HG03469 (cell line): ENCODE measurements around the gene CRIP2.

ENCODE experiments used
- ATAC-seq: cut with Tn5 transposase; IDR thresholded peaks from one replicate; pipeline ENCODE4 v1.9.1; 2021; ENCODE audit warnings: mild to moderate bottlenecking, moderate library complexity, moderate number of reproducible peaks; ENCODE audit not compliant: unreplicated experiment

Gene CRIP2

GRCh38 chr14:105460616-105461015 lies 14.0 kb upstream of the CRIP2 start:
- no peak for ATAC-seq

DNA sequence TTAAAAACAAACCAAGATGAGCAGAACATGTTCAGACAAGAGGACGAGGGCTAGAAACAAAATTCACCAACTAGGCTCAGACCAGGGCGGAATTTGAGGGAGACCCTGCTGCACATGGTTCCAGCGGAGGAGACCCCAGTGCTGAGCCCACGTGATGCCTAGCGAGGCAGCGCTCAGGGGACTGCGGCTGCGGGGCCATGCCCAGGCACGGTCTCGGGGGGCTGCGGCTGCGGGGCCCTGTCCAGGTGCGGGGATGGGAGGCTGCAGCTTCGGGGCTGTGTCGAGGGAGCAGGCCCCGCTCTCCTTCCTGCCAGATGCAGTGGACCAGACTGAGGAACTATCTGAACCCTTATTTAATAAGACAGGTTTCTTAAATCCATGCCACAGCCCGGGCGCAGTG lies 12.7 kb upstream of the CRIP2 start:
- no peak for ATAC-seq

DNA sequence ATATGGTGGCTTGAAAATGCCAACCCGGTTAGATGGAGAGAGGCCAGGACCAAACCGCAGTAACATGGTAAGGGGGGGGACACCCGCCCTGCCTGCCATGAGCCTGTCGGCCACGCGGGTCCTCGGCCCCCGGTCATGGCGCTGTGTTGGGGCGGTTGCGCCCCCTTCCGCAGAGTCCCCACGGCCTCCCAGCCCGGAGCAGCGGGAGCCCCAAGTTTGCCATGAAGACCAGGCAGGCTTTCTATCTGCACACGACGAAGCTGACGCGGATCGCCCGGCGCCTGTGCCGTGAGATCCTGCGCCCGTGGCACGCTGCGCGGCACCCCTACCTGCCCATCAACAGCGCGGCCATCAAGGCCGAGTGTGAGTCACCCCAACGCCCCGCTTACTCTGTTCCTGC lies 10.1 kb upstream of the CRIP2 start:
- no peak for ATAC-seq

- ATAC-seq, result no peak
Measured at GRCh38 chr14:105465209-105466031, 9.2 kb upstream of the CRIP2 start.

- ATAC-seq, result no peak
Measured at GRCh38 chr14:105466531-105467248, 7.9 kb upstream of the CRIP2 start.

GRCh38 chr14:105467249-105467941 lies 7.2 kb upstream of the CRIP2 start:
- ATAC-seq, result no peak

- ATAC-seq, result no peak
Measured at GRCh38 chr14:105467942-105468471, 6.6 kb upstream of the CRIP2 start.

GRCh38 chr14:105468621-105469241 lies 5.9 kb upstream of the CRIP2 start:
- no peak for ATAC-seq

- no peak for ATAC-seq
Measured at GRCh38 chr14:105469456-105470349, 4.9 kb upstream of the CRIP2 start.

DNA sequence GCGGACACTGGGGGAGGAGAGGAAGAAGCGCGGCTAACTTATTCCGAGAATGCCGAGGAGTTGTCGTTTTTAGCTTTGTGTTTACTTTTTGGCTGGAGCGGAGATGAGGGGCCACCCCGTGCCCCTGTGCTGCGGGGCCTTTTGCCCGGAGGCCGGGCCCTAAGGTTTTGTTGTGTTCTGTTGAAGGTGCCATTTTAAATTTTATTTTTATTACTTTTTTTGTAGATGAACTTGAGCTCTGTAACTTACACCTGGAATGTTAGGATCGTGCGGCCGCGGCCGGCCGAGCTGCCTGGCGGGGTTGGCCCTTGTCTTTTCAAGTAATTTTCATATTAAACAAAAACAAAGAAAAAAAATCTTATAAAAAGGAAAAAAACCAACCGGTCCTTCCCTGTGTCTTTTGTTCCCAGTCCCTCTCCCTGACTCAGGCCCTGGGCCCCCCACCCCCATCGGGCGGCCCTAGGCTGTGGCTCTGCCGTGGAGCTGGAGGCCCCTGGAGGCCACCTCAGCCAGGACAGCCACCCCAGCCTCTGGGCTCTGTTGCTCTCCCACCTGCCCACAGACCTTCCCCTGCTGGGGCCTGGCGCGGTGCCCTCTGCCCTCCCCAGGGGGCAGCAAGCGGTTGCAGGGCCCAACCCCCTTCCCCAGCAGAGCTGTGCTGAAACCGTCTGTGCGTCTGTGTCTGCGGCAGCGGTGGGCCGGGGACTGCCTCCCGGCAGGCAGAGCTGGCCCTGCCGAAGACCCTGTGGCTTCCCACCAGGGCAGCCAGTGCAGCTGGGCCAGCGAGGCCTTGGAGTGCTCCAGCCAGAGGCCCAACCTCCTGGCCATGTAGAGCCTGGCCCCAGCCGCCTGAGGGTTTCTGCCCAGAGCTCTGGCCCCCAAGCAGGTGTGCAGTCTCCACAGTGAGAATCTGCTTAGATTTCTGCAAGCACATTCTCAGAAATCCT lies 4.0 kb upstream of the CRIP2 start:
- no peak for ATAC-seq

DNA sequence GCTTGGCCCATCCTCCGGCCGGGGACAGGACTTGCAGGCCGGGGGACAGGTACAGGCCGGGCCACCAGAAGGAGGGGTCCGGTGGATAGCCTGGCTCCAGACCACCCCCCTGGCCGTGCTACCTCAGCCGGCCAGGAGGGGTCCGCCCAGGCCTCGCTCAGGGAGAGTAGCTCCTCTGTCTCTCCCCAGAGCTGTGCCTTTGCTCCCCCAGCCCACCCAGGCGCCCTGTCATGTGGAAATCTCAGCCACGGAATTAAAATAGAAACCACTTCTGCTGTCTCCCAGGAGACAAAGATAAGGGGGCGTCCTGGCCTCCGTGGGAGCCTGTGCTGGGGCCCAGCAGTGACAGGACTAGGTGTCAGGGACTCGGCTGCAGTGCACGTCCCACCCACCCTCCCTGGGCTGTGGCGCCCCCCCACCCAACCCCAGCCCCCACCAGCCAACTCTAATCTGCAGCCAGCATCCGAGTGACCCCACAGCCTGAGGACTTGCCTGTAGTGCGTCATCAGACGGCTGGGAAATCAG lies 3.3 kb upstream of the CRIP2 start:
- ATAC-seq, result no peak

DNA sequence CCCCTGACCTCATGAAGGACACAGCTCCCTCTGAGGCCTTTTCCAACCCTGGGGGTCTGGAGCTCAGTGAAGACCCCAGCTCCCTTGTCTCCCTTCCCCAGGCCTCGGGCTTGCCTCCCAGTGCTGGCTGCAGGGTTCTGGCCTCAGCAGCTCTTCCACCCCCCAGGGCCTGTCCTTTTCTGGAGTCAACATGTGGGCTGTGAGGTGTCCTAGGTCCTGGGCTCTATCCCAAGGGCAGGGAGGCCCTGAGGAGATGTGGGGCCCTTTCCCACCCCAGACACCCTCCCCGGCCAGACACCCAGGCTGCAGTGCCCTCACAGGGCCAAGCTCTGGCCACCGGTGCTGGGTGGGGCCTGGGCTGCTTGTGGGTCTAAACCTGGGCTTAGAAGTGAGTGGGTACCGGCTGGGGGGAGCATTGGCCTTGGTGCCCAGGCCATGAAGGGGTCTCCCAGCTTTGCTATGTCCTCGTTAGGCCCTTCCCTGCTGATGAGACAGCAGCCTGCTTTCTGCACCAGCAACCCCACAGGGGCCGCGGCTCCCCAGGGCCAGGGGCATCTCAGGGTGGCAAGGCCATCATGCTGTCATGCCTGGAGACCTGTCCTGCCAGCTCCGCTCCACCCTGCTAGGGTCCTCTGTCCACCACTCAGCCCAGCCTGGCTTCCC lies 2.7 kb upstream of the CRIP2 start:
- no peak for ATAC-seq

DNA sequence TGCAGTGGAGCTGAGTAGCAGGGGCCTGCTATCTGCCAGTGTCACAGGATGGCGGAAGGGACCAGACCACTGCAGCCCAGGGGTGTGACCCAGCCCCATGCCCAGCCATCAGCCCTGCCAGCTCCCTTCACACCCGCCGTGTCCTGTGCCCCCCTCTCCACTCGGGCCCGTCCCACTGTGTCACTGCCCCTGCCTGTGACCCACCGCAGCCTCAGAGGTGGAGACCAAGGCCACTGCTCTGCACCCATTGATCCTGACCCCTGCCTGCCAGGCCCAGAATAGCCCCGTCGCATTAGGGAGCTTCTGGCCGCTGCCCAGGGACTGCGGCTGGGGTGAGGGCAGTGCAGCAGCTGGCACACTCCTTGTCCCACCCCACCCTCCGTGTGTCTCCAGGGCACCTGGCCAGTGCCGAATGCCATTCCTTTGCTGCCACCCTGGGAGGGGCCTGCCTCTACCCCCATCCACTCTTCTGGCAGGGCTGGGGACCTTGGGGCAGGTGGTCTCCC lies 2.1 kb upstream of the CRIP2 start:
- no peak for ATAC-seq

DNA sequence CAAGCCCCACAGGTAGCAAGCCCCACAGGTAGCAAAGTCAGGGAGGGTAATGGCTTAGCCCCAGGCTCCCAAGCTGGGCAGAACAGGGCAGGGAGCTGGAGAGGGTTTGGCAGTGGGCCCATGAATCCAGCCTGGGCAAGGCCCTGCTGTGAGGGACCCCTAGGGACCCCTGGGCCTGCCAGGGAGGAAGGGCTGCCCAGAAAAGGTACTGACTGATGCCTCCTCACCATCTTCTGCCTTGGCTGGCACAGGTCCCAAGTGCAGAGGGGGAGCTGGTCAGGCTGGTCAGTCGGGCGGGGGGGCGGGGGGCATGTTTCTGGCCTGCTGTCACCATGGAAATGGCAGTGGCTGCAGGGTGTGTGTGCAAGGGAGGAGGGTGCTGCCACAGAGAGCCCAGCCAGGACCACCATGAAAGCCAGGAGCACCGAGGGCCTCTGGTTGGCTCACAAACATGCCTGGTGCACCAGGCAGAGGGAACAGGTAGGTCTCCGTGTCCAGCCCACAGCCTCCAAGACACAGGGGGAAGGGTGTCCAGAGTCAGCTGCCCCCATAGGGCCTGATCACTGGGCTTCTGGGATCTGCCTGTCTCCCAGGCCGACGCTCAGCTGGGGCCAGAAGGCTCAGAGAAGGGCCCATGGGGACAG lies 1.5 kb upstream of the CRIP2 start:
- ATAC-seq, result no peak

- no peak for ATAC-seq
Measured at GRCh38 chr14:105473677-105474482, 741 bp upstream of the CRIP2 start.

- ATAC-seq, result no peak
Measured at GRCh38 chr14:105475269-105476096, 862 bp downstream of the CRIP2 start.
